Anterior cingulate cortex (tissue), 58 donors: ENCODE measurements around the gene ERVW-1.
A peak's percentile ranks its signal among the peaks of the same experiment; 100 is the strongest.
"Not testable (repeated sequence)": the region's sequence is repeated elsewhere in the genome, so short reads cannot be mapped to it uniquely, and the experiment has no call there.

Experiments used
- DNase-seq, 58 donors: peaks; one replicate each; lab custom pipeline; 2025; lab: John Stamatoyannopoulos, UW

The ERVW-1 gene

DNA sequence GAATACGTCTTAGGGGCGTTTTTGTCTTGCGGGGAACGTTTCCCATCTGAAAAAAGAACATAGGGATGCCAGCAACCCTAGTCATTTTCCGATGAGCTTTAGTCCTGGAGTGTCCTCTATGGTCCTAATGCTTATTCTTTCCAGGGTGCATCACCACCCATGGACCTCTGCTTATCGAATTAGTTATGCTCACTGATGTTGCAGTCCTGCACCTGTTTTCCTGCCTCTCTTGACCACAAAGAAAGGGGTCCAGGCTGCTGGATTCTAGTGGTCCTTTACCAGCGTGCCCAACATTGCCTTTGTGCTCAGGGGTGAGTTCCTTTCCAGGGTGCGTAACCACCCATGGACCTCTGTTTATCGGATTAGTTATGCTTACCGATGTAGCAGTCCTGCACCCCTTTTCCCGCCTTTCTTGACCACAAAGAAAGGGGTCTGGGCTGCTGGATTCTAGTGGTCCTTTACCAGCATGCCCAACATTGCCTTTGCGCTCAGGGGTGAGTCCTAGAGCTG, 2.4 kb downstream of the ERVW-1 start:
- DNase-seq, result not testable (repeated sequence)

DNA sequence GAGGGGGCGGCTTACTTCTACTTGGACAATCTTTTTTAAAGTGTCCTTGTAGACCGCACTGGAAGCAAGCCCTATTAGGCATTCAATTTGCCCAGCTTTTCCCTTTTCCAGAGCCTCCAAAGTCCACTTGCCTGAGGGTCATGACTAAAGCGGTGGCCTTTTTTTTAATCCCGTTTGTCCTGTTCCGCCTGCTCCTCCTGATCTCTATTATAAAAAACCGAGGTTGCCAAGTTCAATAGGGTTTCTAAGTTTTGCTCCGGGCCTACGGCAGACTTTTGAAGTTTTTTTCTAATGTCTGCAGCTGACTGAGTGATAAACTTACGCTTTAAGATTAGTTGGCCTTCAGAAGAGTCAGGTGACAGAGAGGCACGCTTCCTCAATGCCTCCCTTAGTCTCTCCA, 3.8 kb downstream of the ERVW-1 start:
- not testable (repeated sequence) for DNase-seq

DNA sequence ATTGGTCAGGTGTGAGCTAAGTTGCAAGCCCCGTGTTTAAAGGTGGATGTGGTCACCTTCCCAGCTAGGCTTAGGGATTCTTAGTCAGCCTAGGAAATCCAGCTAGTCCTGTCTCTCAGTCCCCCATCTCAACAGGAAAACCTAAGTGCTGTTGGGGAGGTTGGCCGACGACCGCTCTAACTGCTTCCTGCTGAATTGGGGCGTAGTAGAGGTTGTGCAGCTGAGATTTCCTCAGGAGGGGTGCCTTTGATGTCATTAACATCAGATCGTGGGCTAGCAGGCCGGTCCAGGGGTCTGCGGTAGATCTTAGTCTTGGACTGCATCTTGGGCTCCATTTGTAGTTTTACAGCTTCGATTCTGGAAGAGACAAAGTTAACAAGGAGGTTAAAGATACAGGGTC, 9.2 kb downstream of the ERVW-1 start:
- DNase-seq, result not testable (repeated sequence)

DNA sequence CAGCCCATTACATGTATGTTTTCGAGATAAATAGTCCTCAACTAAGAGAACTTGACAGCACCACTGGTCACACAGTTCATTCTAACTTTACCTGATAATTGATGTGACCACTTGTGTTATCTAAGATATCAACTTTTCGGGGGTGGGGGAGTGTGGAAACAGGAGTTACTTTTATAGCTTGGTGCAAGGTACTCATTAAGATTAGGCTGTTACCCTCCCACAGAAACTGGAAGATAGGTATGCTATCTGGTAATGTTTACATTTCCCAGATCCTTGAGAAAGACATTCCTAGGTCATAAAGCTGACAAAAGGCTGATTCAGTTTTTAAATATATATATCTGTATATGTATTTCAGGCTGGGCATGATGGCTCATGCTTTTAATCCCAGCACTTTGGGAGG, 11.1 kb downstream of the ERVW-1 start:
- no peak for DNase-seq

DNA sequence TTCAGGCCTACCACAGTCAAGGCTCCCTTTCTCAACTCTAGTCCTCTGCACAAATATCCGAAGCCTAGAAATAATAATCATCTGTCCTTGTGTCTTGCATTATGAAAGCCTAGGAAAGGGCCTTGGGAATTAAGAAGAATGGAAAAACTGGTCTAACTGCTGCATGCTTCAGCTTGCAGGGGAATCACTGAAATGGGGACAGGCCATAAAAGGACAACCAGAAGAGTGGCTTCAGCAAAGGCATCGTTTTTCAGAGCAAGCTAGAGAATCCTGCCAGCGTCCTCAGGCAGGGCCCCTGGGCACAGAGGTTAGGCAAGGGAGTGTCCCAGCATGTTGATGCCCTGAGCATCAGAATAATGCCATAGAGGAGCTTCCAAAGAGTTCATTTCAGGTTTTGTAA, 13.2 kb downstream of the ERVW-1 start:
- DNase-seq, result no peak

DNA sequence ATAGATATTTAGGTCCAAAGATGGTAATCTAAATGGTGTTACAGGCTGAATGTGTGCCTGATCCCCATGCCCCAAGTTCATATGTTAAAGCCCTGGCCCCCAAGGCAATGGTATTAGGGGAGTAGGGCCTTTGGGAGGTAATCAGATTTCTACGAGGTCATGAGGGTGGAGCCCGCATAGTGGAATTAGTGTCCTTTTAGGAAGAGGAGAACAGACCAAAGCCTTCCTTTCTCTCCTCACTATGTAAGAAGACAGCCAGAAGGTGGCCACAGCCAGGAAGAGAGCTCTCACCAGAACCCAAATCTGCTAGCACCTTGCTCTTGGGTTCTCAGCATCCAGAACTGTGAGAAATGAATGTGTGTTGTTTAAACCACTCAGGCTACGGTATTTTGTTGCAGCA, 15.2 kb downstream of the ERVW-1 start:
- no peak for DNase-seq

DNA sequence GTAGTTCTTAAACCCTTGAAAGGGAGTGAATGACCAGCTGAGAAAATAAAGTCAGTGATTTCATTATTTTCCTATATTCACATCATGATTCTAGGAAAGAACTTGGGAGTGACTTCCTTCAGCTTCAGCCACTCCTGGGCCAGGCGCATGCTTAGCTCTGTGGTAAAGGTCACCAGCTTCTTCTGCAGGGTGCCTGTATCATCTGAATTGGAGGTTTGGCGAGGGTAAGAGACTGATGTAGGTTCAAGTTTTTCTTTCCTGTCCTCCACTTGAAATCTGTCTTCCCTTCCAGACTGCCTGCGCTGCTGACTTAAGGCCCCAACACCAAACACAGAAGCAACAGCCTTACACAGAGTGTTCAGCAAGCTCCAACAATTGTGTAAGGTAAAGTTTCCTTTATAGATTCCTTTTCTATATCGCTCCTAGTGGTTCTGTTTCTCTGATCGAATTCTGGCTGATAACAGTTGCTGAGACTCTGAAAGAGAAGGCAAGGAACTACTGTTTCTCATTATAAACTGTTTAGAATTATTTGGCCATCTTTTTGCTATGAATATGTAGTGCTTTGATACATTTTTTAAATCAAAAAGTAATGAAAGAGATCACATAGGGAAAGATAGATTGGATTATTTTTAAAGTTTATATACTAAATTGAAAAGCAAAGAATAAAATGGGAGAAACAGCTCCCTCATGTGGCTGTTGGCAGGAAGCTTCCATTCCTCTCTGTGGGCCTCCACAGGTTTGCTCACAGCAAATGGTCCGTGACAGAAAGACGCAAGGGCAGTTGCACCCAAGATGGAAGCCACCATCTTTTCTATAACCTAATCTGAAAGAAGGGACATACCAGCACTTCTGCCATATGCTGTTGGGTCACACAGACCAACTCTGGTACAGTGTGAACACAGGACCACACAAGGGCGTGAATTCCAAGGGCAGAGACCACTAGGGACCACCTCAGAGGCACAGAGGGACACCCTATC, 16.4 kb downstream of the ERVW-1 start:
- DNase-seq, result peak in 8 of 58 donors; percentile 1 to 30 (median 9)

DNA sequence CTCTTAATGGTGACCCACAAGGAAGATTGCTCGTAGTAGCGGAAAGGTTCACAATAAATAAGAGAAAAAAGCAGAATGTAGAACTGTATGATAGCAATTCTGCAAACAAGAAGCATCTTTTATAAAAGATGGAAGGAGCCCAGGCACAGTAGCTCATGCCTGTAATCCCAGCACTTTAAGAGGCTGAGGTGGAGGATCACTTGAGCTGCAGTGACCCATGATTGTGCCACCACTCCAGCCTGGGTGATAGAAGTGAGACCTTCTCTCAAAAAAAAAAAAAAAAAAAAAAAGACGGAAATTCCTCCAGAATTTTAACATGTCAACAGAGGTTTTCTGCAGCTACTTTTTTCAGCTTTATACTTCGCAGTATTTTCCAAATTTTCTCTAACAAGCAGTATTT, 17.2 kb downstream of the ERVW-1 start:
- no peak for DNase-seq

DNA sequence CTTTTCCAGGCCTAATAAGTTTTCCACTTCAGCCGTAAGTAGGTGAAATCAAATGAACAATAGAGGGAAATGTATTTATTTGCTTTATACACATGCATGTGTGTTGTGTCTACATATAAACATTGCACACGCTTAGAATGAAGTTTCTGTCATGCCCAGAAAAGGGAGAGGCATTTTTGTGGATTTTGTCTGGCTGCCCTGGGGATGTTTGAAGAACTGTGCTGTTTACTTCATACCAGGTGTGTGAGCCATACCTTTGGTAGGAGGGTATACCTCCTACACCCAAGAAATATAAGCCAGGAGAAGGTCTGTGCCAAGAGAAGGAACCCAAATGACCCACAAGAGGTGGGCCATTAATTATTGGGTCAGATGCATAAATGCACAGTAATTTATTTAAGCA, 17.6 kb downstream of the ERVW-1 start:
- DNase-seq, result no peak

DNA sequence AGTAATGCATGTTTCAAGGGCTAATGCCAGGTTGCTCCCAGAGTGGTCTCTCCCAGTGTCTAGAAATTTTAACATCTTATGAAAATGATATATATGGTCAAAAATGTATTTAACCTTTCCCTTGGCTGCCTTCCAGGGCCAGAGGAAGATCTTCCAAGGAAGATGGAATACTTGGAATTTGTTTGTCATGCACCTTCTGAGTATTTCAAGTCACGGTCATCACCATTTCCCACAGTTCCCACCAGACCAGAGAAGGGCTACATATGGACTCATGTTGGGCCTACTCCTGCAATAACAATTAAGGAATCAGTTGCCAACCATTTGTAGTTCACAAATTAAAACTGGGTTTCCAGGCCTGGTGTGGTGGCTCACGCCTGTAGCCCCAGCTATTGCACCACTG, 21.5 kb downstream of the ERVW-1 start:
- DNase-seq, result no peak

DNA sequence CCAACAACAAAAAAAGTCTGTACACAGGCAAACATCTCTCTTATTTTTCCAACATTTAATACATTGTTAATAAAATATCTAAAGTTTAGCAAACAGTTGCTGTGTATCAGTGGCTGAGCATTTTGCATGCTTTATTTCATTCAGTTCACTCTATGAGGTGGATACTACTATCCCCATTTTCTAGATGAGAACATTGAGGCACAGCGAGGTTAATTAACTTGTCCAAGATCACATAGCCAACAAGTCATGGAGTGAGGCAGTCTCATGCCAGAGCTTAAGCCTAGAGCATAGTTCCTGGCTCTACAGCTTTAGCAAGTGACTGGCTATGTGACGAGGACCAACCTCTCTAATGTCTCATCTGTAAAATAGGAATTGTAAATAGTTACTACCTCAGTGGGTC, 26.1 kb downstream of the ERVW-1 start:
- no peak for DNase-seq

DNA sequence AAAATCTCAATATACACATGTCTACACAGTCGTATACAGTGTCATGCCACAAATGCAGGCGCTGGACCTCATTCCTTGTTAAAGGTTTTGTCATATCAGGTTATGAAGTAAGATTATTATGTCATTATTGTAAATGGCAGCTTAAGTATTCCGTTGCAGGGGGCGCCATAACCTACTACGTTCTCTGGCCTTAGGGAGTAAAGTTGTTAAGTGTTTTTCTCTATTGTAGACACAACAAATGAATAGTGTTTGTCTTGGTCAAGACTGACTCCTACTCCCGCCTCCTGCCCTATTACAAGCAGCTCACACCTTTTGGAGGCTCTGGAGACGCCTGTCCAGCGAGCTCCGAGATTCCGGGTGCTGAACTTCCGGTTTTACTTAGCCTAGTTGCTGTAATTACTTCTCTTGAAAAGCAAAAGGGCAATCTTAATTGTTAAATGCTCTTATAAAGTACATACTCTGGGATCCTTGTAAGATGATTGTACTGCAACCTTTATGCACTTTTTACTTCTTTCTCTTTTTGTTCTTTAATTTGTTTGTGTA, 29.5 kb downstream of the ERVW-1 start:
- peak in 28 of 58 donors; percentile 2 to 47 (median 26) for DNase-seq

DNA sequence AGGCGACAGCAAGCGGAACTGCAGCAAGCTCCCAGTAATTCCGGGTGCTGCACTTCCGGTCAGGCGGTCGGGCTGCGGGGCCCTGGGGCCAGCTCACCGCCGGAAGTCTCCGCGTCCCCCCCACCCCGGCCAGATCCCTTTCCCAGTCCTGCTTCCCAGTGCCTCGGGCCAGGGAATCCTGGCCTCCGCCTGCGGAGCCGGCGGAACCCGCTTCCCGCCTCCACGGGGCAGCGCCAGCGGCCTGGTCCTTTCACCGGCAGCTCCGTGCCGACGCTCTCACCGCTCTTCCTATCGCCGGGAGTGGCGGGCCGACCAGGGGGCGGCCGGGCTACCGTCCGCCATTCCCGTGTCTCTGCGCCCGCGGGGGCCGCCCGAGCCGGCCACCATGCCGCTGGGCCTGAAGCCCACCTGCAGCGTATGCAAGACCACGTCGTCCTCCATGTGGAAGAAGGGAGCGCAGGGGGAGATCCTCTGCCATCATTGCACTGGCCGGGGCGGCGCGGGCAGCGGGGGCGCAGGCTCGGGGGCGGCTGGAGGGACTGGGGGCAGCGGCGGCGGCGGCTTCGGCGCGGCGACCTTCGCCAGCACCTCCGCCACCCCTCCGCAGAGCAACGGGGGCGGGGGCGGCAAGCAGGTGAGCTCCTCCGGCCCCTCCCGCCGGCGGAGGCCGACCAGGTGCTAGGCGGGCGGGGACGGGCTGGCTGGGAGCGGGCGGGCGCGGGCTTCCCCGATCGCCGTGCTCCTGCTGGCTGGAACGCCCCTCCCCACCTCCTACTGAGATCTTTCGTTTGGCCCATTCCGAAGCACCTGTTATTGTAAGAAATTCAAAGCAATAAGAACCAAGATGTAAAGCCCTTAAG, 30.2 kb downstream of the ERVW-1 start, which contains the start of gene GATAD1:
Gene GATAD1, plus strand, starts transcription at position 138 of the 860 bp plus-strand sequence. Its CDS starts 248 bp downstream, at position 386.
- peak; percentile 28 to 96 (median 89) for DNase-seq

DNA sequence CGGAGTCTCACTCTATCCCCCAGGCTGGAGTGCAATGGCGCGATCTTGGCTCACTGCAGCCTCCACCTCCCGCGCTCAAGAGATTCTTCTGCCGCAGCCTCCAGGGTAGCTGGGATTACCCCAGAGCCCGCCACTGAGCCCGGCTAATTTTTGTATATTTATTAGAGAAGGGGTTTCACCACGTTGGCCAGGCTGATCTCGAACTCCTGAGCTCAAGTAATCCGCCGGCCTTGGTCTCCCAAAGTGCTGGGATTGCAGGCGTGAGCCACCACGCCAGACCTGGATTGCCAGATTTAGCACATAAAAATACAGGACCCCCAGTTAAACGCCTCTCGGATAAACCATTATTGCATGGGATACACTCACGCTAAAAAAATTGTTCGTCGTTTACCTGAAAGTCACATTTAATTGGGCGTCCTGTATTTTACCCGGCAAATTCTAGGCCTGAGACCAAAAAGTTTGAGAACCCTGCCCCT, 30.8 kb downstream of the ERVW-1 start:
- DNase-seq, result peak in 2 of 58 donors; percentile 34 to 37

DNA sequence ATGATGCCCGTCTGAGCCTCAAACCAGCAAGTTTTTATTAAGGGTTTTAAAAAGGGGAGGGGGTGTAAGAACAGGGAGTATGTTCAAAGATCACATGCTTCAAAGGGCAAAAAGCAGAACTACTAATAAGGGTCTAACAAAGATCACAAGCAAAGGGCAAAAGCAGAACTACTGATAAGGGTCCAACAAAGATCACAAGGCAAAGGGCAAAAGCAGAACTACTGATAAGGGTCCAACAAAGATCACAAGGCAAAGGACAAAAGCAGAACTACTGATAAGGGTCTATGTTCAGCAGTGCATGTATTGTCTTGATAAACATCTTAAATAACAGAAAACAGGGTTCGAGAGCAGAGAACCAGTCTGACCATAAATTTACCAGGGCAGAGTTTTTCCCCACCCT, 35.0 kb downstream of the ERVW-1 start:
- not testable (repeated sequence) for DNase-seq

DNA sequence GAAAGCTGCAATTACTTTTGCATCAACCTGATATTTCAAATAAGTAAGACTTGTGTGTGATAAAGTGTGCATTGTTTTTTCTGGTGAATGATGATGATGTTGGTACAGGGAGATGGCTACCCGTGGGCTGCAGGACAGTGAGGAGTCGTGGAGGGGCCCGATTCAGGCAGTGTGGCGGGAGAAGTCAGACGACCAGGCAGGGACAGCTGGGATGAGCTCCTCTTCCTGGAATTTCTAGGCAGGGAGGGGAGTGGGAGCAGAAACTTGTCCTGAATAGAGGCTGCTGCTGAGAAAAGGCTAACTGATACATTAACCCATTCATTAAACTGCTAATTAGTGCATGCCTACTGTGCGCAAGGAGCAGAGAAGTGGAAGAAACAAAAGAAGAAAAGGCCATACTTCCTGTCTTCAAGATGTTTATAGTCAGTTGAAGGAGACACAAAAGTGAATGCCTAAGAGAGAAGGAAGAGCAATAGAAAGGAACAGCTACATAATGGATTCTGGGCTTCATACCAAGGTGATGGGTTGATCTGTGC, 39.7 kb downstream of the ERVW-1 start:
- no peak for DNase-seq

DNA sequence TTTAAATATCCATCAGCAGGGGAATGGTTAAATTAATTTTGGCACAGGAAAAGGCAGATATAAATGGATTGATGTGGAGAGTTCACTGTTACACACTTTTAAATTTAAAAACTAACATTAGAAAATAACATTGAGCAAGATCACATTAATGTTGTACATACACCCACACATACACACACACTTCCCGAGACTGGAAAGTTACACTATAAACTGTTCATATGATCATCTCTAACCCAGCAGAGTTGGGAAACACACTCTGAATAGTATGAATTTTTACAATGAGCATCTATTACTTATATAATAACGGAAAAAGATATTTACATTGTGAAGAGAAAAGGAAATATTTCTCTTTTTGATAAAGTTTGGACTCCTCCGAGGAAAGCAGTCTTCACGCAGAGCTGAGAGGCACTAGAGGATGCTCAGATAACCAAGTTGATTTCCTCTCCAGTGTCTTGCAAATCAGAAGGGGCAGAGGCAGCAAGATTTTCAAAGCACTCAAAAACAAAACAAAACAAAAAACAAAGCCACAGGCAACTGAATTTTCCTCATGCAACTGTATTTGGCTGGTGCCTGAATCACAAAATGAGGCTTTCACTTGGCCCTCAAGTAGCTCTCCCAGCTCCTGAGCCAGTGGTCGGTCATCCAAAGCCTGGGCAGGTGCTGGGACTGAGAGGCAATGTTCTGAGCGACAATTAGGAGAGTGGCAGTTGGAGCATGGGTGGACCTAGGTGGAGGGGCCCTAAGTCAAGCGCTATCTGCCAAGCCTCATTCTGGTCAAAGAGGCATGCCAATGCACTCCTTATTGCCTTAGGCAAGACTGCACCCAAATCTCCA, 40.9 kb downstream of the ERVW-1 start:
- no peak for DNase-seq

DNA sequence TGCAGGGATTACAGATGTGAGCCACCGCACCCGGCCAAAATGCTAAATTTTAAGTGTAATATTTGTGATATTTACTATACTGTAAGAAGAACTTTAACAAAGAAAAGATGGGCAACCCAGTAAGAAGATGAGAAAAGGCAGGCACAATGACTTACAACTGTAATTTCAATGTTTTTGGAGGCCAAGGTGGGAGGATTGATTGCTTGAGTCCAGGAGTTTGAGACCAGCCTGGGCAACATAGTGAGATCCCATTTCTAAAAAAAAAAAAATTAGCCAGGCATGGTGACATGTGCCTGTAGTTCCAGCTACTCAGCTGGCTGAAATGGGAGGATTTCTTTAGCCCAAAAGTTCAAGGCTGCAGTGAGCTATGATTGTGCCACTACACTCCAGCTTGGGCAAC, 42.2 kb downstream of the ERVW-1 start:
- DNase-seq, result no peak

DNA sequence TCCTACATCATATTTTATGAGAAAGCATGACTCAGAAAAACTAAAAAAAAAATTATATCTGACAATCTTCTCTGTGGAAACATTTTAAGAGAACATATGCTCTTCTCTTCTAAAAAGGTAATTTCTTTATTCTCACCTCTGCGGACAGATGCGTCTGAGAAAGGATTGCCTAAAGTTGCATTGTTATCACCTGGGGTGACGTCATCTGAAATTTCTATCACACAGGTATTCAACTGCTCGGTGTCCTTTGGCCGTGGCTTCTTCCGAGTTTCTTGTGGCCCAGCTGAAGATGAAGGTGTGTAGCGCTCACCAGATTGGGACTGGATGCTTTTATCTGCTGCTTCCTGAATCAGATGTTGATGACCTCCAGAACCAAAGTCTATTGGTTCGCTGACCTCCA, 44.7 kb downstream of the ERVW-1 start:
- no peak for DNase-seq
